Measurements from ENCODE around the gene SH2D3C.

The SH2D3C gene

DNA sequence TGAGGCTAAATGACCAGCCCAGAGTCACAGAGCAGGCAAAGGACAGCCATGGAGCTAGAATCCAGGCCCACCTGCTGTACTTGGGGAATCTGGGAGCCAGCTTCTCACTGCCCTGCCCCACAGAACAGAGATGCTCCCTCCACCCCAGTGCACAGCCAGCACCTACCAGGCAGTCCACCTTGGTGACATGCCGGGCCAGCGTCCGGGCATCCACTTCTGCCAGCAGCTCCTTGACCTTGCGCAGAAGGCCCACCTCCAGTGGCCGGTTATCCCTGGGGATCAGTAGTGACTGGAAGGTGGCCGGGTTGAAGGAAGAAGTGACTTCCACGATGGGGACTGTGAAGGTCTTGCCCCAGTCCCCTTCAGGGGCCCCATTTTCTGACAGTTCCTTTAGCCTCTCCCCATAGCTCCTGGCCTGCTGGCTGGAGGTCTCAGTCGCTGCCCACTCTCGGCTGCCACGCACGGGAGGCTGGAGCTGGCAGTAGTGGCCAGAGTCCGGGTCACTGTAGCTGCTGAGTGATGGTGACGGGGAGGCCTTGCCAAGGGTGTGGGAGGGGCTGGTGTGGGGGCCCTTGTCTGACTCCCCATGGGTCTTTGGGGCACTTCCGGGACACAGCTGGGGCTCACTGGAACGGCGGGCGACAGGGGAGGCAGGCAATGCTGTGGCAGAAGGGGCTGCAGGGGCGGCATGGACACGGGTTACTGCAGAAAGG, 33.9 kb downstream of the SH2D3C start:
- in situ Hi-C loops (cut with MboI; ENCODE audit: low sequenced_read_pairs), result no loop called here

GRCh38 chr9:127742435-127743088, 35.9 kb downstream of the SH2D3C start:
- in situ Hi-C loops (cut with MboI; ENCODE audit: low sequenced_read_pairs), result no loop called here

DNA sequence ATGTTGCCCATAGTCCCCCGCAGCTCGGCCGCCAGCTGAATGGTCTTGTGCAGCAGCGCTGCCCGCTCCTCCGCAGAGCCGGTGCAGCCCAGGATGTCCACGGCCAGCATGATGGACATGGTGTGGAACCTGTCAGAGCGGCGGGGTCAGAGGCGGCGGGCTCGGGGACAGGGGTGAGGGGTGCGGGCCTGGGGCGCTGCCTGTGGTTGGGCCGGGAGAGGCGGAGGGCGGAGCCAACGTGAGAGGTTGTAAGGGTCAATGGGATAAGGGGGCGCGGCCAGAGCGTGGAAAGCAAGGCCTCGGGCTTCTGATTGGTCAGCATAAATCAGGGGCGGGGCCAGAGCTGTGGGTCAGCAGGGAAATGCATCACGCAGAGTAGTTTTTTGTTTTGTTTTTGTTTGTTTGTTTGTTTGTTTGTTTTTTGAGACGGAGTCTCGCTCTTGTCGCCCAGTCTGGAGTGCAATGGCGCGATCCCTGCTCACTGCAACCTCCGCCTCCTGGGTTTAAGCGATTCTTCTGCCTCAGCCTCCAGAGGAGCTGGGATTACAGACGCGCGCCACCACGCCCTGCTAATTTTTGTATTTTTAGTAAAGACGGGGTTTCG, 36.5 kb downstream of the SH2D3C start:
- in situ Hi-C loops (cut with MboI; ENCODE audit: low sequenced_read_pairs), result no loop called here

- in situ Hi-C loops (cut with MboI; ENCODE audit: low sequenced_read_pairs), result no loop called here
Measured at GRCh38 chr9:127739614-127740330, 38.7 kb downstream of the SH2D3C start.

DNA sequence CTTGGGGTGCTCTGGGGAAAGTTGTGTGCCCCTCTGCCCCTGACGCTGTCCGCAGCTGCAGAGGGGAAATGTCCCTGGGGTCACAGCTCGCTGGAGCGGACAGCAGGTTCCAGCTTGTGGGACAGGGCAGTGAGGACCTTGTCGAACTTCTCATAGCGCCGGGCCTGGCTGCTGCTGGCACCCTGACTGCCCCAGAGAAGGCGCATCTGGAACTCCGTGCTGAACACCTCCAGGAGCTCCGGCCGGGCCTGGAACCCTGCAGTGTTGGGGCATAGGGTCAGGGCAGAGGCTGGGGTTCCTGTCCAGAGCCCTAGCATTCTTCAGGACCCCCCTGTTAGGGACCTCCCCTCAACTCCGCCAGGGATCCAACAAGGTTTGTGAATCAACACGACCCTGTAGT, 39.8 kb downstream of the SH2D3C start:
- in situ Hi-C loops (cut with MboI; ENCODE audit: low sequenced_read_pairs), result no loop called here

GRCh38 chr9:127735530-127736185, 42.8 kb downstream of the SH2D3C start:
- in situ Hi-C loops (cut with MboI; ENCODE audit: low sequenced_read_pairs), result no loop called here

DNA sequence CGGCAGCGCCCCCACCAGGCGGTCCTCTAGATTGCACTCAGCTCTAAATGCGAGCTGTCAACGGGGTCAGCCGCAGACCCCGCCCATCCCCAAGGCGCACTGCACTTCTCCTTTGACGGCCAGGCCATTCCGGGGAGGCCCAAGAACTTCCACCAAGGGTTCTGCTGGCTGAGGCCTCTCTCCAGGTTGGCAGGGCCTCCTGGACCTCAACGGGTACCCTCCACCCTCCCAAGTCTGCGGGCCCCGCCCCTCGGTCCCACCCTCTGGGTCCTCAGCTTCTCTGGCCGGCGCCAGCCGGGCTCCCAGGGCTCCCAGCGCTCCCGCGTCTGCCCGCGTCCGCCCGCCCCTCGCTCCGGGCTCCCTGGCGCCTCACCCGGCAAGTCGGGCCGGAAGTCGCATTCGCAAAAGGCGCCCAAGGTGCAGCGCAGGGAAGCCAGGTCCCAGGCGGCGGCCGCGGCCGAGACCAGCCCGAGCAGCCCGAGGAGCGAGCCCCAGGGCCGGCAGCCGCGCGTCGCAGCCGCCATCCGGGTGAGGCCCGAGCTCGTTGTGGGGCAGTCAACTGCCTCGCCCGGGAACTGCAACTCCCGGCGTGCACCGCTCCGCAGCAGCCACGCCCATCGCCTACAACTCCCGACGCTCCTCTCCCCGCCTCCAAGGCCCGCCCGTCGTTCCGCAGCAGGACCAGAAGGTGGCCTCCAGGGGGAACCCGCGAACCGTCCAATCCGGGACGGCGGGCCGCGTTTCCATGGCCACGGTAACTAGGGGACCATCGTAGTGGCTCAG, 43.5 kb downstream of the SH2D3C start, which contains the start of gene TOR2A:
TOR2A (minus strand) TSS at position 548 of the 783 bp plus-strand sequence; CDS start at position 524, 24 bp downstream.
- in situ Hi-C loops (cut with MboI; ENCODE audit: low sequenced_read_pairs), result no loop called here

GRCh38 chr9:127734247-127734746, 44.2 kb downstream of the SH2D3C start:
- in situ Hi-C loops (cut with MboI; ENCODE audit: low sequenced_read_pairs), result no loop called here

- in situ Hi-C loops (cut with MboI; ENCODE audit: low sequenced_read_pairs), result no loop called here
Measured at GRCh38 chr9:127733614-127734013, 44.9 kb downstream of the SH2D3C start.

- in situ Hi-C loops (cut with MboI; ENCODE audit: low sequenced_read_pairs), result no loop called here
Measured at GRCh38 chr9:127732444-127732843, 46.0 kb downstream of the SH2D3C start.

DNA sequence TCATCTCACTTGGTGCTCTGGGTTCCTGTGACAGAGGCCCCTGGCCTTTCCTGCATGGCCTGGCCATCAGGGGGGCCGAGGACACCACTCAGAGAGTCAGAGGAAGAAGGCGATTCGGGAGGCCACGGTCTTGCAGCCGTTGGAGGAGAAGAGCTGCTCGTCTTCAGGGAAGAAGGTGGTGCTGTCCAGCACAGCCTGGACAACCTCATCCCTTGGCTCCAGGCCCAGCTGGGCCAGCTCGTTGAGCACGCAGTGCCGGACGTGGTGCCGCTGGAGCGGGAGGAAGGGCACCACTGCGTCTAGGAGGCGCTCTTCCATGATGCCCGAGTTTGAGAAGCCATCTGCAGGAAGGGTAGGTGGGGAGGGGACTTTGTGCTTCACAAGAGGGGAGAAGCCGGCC, 46.5 kb downstream of the SH2D3C start:
- in situ Hi-C loops (cut with MboI; ENCODE audit: low sequenced_read_pairs), result no loop called here

- in situ Hi-C loops (cut with MboI; ENCODE audit: low sequenced_read_pairs), result no loop called here
Measured at GRCh38 chr9:127730799-127731410, 47.6 kb downstream of the SH2D3C start.

DNA sequence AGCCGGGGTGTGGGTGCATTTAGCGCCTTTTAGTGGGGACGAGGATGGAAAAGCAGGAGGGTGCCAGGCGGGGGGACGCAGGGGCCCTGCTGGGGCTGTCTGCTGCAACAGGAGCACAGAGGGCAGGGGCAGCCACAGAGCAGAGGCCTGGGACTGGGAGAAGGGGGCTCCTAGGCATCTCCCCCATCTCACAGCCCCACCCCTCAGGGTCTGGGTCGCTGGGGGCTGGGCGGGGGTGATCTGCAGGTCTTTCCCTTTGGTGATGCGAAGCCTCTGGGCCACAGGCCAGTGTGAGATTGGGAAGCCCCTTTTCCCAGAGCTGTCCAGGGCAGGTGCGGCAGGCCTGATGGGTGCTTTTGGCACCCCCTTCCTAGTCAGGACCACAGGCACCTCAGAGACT, 48.2 kb downstream of the SH2D3C start:
- in situ Hi-C loops (cut with MboI; ENCODE audit: low sequenced_read_pairs), result no loop called here

DNA sequence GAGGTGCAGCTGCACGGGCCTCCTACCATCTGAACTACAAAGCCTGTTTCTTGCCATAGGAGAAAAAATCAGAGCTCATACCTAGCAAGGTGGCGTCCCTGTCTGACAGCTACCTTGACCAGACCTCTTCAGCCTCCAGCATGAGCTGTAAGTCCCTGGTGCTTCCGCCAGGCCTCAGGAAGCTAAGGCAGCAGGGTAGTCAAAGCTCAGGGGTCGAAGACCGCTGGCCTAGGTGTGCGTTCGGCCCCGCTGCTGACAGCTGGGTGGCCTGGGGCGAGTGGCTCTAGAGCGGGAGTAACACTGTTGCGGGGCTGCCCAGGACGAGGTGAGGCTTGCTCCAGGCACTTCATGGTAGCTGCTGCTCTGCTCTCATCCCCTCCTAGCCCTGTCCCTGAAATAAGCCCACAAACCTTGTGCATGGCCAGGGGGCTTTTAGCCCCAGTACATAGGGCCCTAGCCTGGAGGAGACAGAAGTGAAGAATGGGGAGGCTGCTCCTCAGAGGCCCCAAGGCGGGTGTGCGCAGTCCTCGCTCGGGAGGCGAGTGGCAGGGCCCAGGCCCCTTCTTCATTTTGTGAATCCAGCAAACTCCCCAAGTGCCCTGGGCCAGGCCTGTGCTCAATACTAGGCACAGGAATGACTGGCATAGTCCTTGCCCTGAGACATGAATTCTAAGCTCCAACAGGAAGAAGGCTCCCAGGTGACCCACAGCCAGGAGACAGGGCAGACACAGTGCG, 48.8 kb downstream of the SH2D3C start:
- in situ Hi-C loops (cut with MboI; ENCODE audit: low sequenced_read_pairs), result no loop called here

- in situ Hi-C loops (cut with MboI; ENCODE audit: low sequenced_read_pairs), result no loop called here
Measured at GRCh38 chr9:127728808-127729207, 49.7 kb downstream of the SH2D3C start.

GRCh38 chr9:127726871-127727270, 51.6 kb downstream of the SH2D3C start:
- in situ Hi-C loops (cut with MboI; ENCODE audit: low sequenced_read_pairs), result no loop called here

DNA sequence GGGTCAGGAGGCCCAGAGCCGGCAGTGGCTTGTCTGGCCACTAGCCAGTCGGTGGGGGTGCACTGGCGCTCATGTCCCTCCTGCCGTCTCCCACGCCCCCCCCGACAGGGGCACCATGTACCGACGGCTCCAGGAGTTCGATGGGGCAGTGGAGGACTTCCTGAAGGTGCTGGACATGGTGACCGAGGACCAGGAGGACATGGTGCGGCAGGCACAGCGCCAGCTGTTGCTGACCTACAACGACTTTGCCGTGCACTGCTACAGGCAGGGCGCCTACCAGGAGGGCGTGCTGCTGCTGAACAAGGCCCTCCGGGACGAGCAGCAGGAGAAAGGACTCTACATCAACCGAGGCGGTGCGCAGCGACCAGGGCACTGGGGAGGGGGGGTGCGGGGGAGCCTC, 54.5 kb downstream of the SH2D3C start:
- in situ Hi-C loops (cut with MboI; ENCODE audit: low sequenced_read_pairs), result no loop called here

DNA sequence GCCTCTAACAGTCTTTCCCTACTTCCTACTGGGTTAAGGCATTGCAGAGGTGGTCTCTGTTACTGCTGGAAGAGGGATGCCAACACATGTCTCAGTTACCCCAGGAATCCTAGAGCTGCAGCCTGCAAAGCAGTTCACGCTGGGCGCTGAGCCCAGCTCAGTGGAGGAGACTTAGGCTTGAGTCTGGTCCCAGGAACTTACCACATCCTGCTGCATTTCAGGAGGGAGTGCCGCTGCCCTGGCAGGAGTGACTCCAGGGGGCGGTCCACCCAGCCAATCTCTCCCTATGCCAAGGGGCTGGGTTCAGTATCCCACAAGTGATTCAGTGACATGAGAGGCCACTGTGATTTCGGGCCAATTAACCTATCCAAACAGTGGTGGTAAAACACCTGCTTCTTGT, 55.0 kb downstream of the SH2D3C start:
- in situ Hi-C loops (cut with MboI; ENCODE audit: low sequenced_read_pairs), result no loop called here

GRCh38 chr9:127723013-127723412, 55.5 kb downstream of the SH2D3C start:
- in situ Hi-C loops (cut with MboI; ENCODE audit: low sequenced_read_pairs), result no loop called here
